Heart left ventricle (tissue), 16 donors: Measurements from ENCODE around the gene LTBP2. TPM values are rescaled to one million over a fixed set of nuclear protein-coding genes. Genes with fewer than 3 reads are reported as not detected.
A peak's percentile ranks its signal among the peaks of the same experiment; 100 is the strongest.

Source experiments
- ATAC-seq, 4 donors: fragments of 200-7000 bp; cut with Tn5 transposase; one replicate each; pipeline ENCODE4 v1.9.1; 2020 to 2022; ENCODE audit warnings: moderate library complexity in 4 of 4, mild to moderate bottlenecking in 3 of 4, moderate number of reproducible peaks in 1 of 4
- DNase-seq, 5 donors: peaks; one replicate each; pipeline ENCODE4 v3.0.0-alpha.2; 2020
- H3K27ac ChIP-seq, 12 donors: fragments of 200-600 bp; sonication (generic) in 4 of 12; one replicate each; pipeline versions ENCODE4 v1.5.0 to v1.8.0; 2016 to 2022; ENCODE audit warnings: mild to moderate bottlenecking in 2 of 12
- H3K27me3 ChIP-seq, 9 donors: fragments of 200-600 bp; sonication (generic) in 2 of 9; one replicate each; pipeline versions ENCODE4 v1.5.1 to v1.8.0; 2016 to 2022; ENCODE audit warnings: mild to moderate bottlenecking in 3 of 9
- H3K36me3 ChIP-seq, 9 donors: fragments of 200-600 bp; sonication (generic) in 2 of 9; one replicate each; pipeline versions ENCODE4 v1.5.0 to v1.8.0; 2018 to 2022; ENCODE audit warnings: mild to moderate bottlenecking in 2 of 9
- H3K4me1 ChIP-seq, 12 donors: fragments of 200-600 bp; sonication (generic) in 4 of 12; one replicate each; pipeline versions ENCODE4 v1.5.0 to v1.8.0; 2016 to 2022; ENCODE audit warnings: mild to moderate bottlenecking in 3 of 12
- H3K4me3 ChIP-seq, 12 donors: fragments of 200-600 bp; sonication (generic) in 4 of 12; one replicate each; pipeline versions ENCODE4 v1.5.0 to v1.8.0; 2017 to 2022; ENCODE audit warnings: mild to moderate bottlenecking in 9 of 12, moderate library complexity in 4 of 12
- H3K9me3 ChIP-seq, 12 donors: fragments of 200-600 bp; sonication (generic) in 4 of 12; one replicate each; pipeline versions ENCODE4 v1.5.0 to v1.8.0; 2016 to 2022; ENCODE audit warnings: mild to moderate bottlenecking in 1 of 12
- POLR2A ChIP-seq, 2 donors: fragments of 450-650 bp; IDR thresholded peaks; one replicate each; pipeline ENCODE4 v1.6.1; 2017; ENCODE audit warnings: antibody characterized with exemption in 2 of 2, mild to moderate bottlenecking in 2 of 2, moderate library complexity in 2 of 2
- WGBS, 4 donors: extraction: QIAGEN DNeasy Blood & Tissue Kit in 2 of 4; methylation state at CpG; one replicate each; pipeline versions ENCODE4 v1.1.5 to v1.1.7; 2013 to 2018; 5-methylcytosine and 5-hydroxymethylcytosine counted together
- intact Hi-C, 10 donors: fragments of 100-400 bp; cut with DNase I; formaldehyde crosslinking; loops; one replicate each; pipeline versions ENCODE4 v1.11.1 to v1.14.2; 2022
- polyA plus RNA-seq, 2 donors: library from polyadenylated mRNA; stranded (reverse); fragments of 200-250 nt; gene quantifications; one replicate each; pipeline ENCODE4 v1.2.3, GENCODE V29; 2013
- total RNA-seq, 9 donors: library from RNA; depleted of rRNA in 2 of 9; stranded (reverse); fragments of >200 nt in 2 of 9; fragmentation: NEBNext Ultra II Directional in 3 of 9; extraction: Animal tissue kit (Norgen Biotek cat#: 25700) in 3 of 9; gene quantifications; one replicate each; pipeline versions ENCODE4 v1.1.0 to v1.2.4, GENCODE V29; 2016 to 2023
- TF ChIP-seq, protein P1 (sequence below), 12 donors: fragments of 200-600 bp; sonication (generic) in 4 of 12; IDR thresholded peaks; one replicate each; pipeline versions ENCODE4 v1.5.0 to v1.8.0; 2018 to 2022; ENCODE audit warnings: antibody characterized with exemption in 12 of 12, mild to moderate bottlenecking in 5 of 12
- donor health status: ischemic (EF 13 %, LVEDD 7.1; RV severe dilation, severe dysfunction).
- donor health status: healthy with polysubstance abuse.
- donor health status: DM: no; HTN: yes; CAD: no.
- donor health status: DM: no; HTN: no; CAD: no.
- donor health status: ischemic (EF 25% LVEDD 6.9; RV normal size, moderate dysfunction).
- donor health status: ischemic (EF 25% LVEDD 5.7; RV mildly dilated, moderate dysfunction).
- donor health status: healthy.
- donor health status: DM: yes; HTN: yes; CAD: no.
- donor health status: ischemic (EF 35%, LVEDD 5.7; RV mildly dilated, moderate dysfunction).
- donor health status: nonischemic (EF 11% LVEDD 7.7; RV severe dilation, severe dysfunction).
- donor health status: DM: yes; HTN: yes; CAD: no.
- donor health status: PGD.
- donor health status: ischemic (EF 29% LVEDD 5.4; RV normal size, mild dysfunction).
- donor health status: nonischemic (EF 23%, LVEDD 6.1; RV moderate dilation, normal function).

Gene LTBP2
- total and polyA plus RNA-seq, 11 donors, result 4.0 to 69.1 (median 29.5) TPM

- peak in 3 of 5 donors; percentile 11 to 16 (median 14) for DNase-seq
- Histone ChIP-seq H3K27ac (peak overlapping the region in 5 of 12 donors; percentile 41 to 91 (median 58)), H3K4me1 (peaks cover 0 to 75% (median 30%) of the 10 kb centered on the region in 12 donors), H3K4me3 (no peak overlapping the region), H3K27me3 (no peaks in the 10 kb centered on the region), H3K36me3 (no peaks in the 10 kb centered on the region), H3K9me3 (no peaks in the 10 kb centered on the region)
- TF ChIP-seq POLR2A (IDR thresholded peaks at IDR 0.05), result no peak
- TF ChIP-seq, protein P1, sequence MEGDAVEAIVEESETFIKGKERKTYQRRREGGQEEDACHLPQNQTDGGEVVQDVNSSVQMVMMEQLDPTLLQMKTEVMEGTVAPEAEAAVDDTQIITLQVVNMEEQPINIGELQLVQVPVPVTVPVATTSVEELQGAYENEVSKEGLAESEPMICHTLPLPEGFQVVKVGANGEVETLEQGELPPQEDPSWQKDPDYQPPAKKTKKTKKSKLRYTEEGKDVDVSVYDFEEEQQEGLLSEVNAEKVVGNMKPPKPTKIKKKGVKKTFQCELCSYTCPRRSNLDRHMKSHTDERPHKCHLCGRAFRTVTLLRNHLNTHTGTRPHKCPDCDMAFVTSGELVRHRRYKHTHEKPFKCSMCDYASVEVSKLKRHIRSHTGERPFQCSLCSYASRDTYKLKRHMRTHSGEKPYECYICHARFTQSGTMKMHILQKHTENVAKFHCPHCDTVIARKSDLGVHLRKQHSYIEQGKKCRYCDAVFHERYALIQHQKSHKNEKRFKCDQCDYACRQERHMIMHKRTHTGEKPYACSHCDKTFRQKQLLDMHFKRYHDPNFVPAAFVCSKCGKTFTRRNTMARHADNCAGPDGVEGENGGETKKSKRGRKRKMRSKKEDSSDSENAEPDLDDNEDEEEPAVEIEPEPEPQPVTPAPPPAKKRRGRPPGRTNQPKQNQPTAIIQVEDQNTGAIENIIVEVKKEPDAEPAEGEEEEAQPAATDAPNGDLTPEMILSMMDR (IDR thresholded peaks at IDR 0.05), result no peak
- WGBS, 4 donors, result 90 to 100% (median 95%) methylated on average over 2 to 3 of the region's 3 CpGs
- intact Hi-C loops, result no loop called here
- ATAC-seq, result no peak
Measured at GRCh38 chr14:74575936-74576335, 36.1 kb downstream of the LTBP2 start.

DNA sequence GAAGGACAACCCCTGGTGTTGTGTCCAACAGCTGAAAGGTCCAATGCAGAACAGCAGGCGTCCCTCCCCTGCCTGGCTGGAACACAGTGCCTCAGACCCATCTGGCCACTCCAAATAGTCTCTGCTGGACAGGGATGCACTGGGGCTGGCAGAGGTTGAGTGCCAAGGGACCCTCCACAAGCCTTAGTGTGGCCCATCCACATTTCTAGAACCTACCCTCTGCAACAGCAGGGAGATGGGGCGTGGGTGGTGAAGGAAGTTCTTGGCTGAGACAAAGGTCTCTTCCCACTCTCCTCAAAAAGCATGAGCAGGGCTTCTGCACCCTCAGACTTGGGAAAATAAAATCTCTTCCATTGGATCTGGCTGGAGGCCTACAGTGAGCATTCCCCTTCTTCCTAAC lies 36.5 kb downstream of the LTBP2 start:
- Histone ChIP-seq H3K9me3 (no peaks in the 10 kb centered on the region), H3K27ac (peak overlapping the region in 5 of 12 donors; percentile 41 to 91 (median 58)), H3K27me3 (no peaks in the 10 kb centered on the region), H3K36me3 (no peaks in the 10 kb centered on the region), H3K4me1 (peaks cover 0 to 78% (median 31%) of the 10 kb centered on the region in 12 donors), H3K4me3 (no peak overlapping the region)
- TF ChIP-seq POLR2A (IDR thresholded peaks at IDR 0.05), result no peak
- TF ChIP-seq, protein P1 (IDR thresholded peaks at IDR 0.05), result no peak
- DNase-seq (peak in 3 of 5 donors; percentile 14 to 28 (median 23)), ATAC-seq (no peak)
- intact Hi-C loops, result no loop called here
- whole genome bisulfite sequencing, 4 donors, result 82 to 100% (median 92%) methylated on average over 2 of the region's 2 CpGs

DNA sequence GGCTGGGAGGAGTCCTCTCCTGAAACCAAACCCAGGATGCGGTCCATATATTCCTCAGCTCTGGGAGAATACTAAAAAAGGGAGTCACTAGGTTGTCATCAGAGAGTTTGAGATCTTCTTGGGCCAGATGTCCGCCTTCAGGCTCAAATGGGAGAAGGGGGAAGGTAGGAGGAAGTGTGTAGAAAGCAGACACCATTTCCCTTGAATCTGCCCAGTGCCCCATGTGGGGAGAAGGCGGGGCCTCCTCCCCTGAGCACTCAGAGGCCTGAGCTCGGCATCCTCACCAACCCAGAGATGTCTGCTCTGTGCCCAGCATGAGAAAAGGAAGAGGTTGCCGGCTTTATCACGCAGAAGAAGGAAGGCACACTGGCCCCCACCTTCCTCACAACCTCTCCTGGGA lies 37.3 kb downstream of the LTBP2 start:
- Histone ChIP-seq H3K36me3 (no peaks in the 10 kb centered on the region), H3K9me3 (no peaks in the 10 kb centered on the region), H3K27me3 (no peaks in the 10 kb centered on the region), H3K4me1 (peaks cover 0 to 81% (median 33%) of the 10 kb centered on the region in 12 donors), H3K27ac (peak overlapping the region in 5 of 12 donors; percentile 31 to 91 (median 41)), H3K4me3 (no peak overlapping the region)
- TF ChIP-seq, protein P1 (IDR thresholded peaks at IDR 0.05), result no peak
- no peak for TF ChIP-seq POLR2A (IDR thresholded peaks at IDR 0.05)
- intact Hi-C loops, result no loop called here
- ATAC-seq (no peak), DNase-seq (peak in 3 of 5 donors; percentile 23 to 49 (median 40))
- WGBS, 4 donors, result 69 to 84% (median 81%) methylated on average over 5 to 6 of the region's 6 CpGs

GRCh38 chr14:74574090-74574433 lies 38.0 kb downstream of the LTBP2 start:
- ATAC-seq, result no peak
- no peaks in the 10 kb centered on the region for H3K27me3 ChIP-seq
- DNase-seq, result peak in 2 of 5 donors; percentile 2 to 15
- peak overlapping the region in 4 of 12 donors; percentile 41 to 91 (median 70) for H3K27ac ChIP-seq
- no peak overlapping the region for H3K4me3 ChIP-seq
- peaks cover 0 to 85% (median 34%) of the 10 kb centered on the region in 12 donors for H3K4me1 ChIP-seq
- intact Hi-C loops, result no loop called here
- 90 to 95% (median 94%) methylated on average over 4 of the region's 4 CpGs for WGBS, 4 donors
- H3K36me3 ChIP-seq, result no peaks in the 10 kb centered on the region
- no peaks in the 10 kb centered on the region for H3K9me3 ChIP-seq
- TF ChIP-seq POLR2A (IDR thresholded peaks at IDR 0.05), result no peak
